Osteocyte (in vitro differentiated cells): Measurements from ENCODE around the gene UTP4. TPM values are rescaled to one million over a fixed set of nuclear protein-coding genes. Genes with fewer than 3 reads are reported as not detected.

ENCODE experiments used
- DNase-seq: peaks from one replicate; pipeline ENCODE4 v3.0.0; 2021; ENCODE audit warnings: mixed read lengths; ENCODE audit not compliant: unreplicated experiment; ENCODE audit errors: extremely low spot score
- H3K27ac Mint-ChIP-seq: one replicate; pipeline ENCODE4 v1.8.0; 2021; ENCODE audit warnings: mild to moderate bottlenecking, mixed read lengths; ENCODE audit not compliant: unreplicated experiment
- H3K27me3 Mint-ChIP-seq: one replicate; pipeline ENCODE4 v1.8.0; 2021; ENCODE audit warnings: mixed read lengths; ENCODE audit not compliant: unreplicated experiment
- H3K36me3 Mint-ChIP-seq: one replicate; pipeline ENCODE4 v1.8.0; 2021; ENCODE audit warnings: mixed read lengths; ENCODE audit not compliant: unreplicated experiment
- H3K4me1 Mint-ChIP-seq: one replicate; pipeline ENCODE4 v1.8.0; 2021; ENCODE audit warnings: mixed read lengths; ENCODE audit not compliant: unreplicated experiment
- H3K4me3 Mint-ChIP-seq: one replicate; pipeline ENCODE4 v1.8.0; 2021; ENCODE audit warnings: mild to moderate bottlenecking, moderate library complexity, mixed read lengths; ENCODE audit not compliant: unreplicated experiment
- H3K9me3 Mint-ChIP-seq: one replicate; pipeline ENCODE4 v1.8.0; 2021; ENCODE audit warnings: mixed read lengths; ENCODE audit not compliant: unreplicated experiment
- long read RNA-seq: library from polyadenylated mRNA; unstranded; transcript quantifications from one replicate; pipeline ENCODE4 v2.0.0, GENCODE V29; 2021
- total RNA-seq: library from RNA; stranded (reverse); gene quantifications from 2 replicates; pipeline ENCODE4 v1.2.1, GENCODE V29; 2021
- TF ChIP-seq, protein P1 (sequence below): fragments of 200-600 bp; sonication (generic); IDR thresholded peaks from 2 replicates; pipeline ENCODE4 v1.5.0; 2021; ENCODE audit warnings: antibody characterized with exemption, mild to moderate bottlenecking, moderate library complexity

The UTP4 gene
- total RNA-seq: 41.6 and 41.8 TPM in 2 replicates
- long read RNA-seq, transcript UTP4-203 (17 exons, 2,186 nt): minor isoform, 38 of 177 reads
- long read RNA-seq, transcript UTP4-201 (17 exons, 2,322 nt): major isoform, 117 of 177 reads
- long read RNA-seq, partial matches to known transcripts: 14 of 177 reads
- long read RNA-seq, other reads (novel, unspliced or antisense): 8 of 177 reads

DNA sequence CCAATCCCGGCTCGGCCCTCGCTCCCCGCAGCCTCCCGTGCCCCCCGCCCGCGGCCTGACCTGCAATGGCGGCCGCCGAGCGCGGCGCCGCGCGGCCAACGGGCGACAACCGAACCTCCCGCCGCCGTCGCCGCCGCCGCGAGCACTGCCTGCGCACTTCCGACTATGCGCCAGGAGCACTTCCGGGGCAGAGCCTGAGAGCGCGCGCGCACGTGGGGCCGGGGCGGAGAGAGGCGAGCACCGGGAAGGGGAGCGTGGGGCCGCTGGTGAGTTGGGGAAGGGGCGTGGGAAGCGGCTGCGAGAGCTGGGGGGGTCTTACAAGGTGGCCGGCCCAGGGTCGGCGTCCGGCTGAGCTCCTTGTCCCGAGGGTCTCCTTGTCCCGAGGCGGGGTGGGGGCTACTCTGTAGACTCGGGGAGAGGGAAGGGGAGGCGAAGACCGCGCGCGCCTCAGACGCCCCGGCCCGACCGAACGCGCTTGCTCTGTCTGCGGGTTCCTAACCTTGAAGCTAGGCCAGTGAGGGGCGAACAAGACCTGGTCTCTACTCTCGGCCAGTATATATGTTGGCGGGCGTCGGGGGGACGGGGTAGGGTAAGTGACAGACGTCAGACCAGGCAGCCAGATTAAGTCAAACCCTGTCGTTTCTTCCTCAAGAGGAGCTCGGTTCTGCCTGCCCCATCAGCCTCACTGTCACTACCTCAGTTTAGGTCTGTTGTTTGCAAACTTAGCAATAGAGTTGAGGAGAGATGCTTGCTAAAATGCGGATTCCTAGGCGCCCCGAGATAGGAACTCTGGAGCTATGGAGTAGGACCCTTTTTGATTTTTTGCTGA is at the start of gene UTP4, which contains the start of gene CHTF8:
TSS of gene UTP4 (plus strand) at position 226 of the 829 bp plus-strand sequence. CDS start 811 bp downstream, outside the sequence.
TSS of gene CHTF8 (minus strand) at position 165 of the 829 bp plus-strand sequence. CDS start 11,130 bp downstream, outside the sequence.
- H3K27ac Mint-ChIP-seq: peak within 1 kb of the TSS; percentile 94
- H3K36me3 Mint-ChIP-seq: peaks cover 4% of the 10 kb centered on the region
- H3K27me3 Mint-ChIP-seq: no peaks in the 10 kb centered on the region

DNA sequence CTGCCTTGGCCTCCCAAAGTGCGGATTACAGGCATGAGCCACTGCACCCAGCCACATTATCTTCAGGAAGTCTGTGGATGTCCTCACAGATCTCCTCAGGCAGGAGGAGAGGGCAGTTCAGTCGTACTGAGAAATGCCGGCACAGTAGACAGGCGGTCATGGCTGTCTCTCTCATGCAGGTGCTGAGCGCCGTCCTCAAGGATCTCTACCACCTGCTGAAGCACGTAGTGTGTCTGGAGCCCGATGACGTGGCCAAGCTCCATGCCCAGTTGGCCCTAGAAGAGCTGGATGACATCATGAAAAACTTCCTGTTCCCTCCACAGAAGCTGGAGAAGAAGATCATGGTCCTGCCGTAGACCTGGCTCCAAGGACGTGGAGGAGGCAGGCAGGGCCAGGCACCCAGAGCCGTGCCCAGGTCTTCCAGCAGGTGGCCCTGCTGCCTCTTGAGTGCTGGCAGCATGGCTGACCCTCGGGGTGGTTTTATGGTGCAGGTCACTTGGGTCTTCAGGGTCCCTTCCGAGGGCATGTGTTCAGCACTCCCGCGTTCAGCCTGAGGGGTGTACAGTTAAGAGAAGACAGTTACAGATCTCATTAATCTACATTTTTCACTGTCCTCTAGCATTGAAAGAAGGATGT is 49.0 kb upstream of the UTP4 start:
- no peak for DNase-seq
- H3K4me1 Mint-ChIP-seq: no peaks in the 10 kb centered on the region
- peaks cover 4% of the 10 kb centered on the region for H3K36me3 Mint-ChIP-seq
- TF ChIP-seq, protein P1, sequence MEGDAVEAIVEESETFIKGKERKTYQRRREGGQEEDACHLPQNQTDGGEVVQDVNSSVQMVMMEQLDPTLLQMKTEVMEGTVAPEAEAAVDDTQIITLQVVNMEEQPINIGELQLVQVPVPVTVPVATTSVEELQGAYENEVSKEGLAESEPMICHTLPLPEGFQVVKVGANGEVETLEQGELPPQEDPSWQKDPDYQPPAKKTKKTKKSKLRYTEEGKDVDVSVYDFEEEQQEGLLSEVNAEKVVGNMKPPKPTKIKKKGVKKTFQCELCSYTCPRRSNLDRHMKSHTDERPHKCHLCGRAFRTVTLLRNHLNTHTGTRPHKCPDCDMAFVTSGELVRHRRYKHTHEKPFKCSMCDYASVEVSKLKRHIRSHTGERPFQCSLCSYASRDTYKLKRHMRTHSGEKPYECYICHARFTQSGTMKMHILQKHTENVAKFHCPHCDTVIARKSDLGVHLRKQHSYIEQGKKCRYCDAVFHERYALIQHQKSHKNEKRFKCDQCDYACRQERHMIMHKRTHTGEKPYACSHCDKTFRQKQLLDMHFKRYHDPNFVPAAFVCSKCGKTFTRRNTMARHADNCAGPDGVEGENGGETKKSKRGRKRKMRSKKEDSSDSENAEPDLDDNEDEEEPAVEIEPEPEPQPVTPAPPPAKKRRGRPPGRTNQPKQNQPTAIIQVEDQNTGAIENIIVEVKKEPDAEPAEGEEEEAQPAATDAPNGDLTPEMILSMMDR: no peak
- H3K27me3 Mint-ChIP-seq: no peaks in the 10 kb centered on the region
- no peaks in the 10 kb centered on the region for H3K9me3 Mint-ChIP-seq
- no peak overlapping the region for H3K4me3 Mint-ChIP-seq
- no peak overlapping the region for H3K27ac Mint-ChIP-seq

More for the DNA sequence above, at the start of gene UTP4, which contains the start of gene CHTF8:
- Mint-ChIP-seq H3K4me3 (peak within 1 kb of the TSS; percentile 97), H3K9me3 (no peaks in the 10 kb centered on the region), H3K4me1 (peaks cover 43% of the 10 kb centered on the region)
- TF ChIP-seq, protein P1: no peak
- DNase-seq: peak; percentile 93

DNA sequence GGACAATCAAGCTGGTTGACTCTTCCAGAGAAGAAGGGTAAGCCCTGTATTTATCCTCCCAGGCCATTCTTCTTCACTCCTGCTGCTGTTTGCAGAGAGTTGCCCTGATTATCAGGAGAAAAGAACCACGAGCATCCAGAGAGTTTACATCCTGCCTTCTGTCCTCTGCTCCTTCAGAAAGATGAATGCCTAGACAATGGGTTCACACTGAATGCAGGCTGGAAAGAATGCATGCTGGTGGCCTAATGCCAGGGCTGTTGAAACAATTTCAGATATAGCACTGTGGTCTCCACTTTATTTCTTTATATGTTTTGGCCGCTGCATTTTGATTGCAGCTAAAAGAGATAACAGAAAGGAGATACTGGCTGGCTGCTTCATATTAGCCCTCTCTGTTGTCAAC is 48.2 kb upstream of the UTP4 start:
- peaks cover 4% of the 10 kb centered on the region for H3K36me3 Mint-ChIP-seq
- no peak for DNase-seq
- H3K4me3 Mint-ChIP-seq: no peak overlapping the region

DNA sequence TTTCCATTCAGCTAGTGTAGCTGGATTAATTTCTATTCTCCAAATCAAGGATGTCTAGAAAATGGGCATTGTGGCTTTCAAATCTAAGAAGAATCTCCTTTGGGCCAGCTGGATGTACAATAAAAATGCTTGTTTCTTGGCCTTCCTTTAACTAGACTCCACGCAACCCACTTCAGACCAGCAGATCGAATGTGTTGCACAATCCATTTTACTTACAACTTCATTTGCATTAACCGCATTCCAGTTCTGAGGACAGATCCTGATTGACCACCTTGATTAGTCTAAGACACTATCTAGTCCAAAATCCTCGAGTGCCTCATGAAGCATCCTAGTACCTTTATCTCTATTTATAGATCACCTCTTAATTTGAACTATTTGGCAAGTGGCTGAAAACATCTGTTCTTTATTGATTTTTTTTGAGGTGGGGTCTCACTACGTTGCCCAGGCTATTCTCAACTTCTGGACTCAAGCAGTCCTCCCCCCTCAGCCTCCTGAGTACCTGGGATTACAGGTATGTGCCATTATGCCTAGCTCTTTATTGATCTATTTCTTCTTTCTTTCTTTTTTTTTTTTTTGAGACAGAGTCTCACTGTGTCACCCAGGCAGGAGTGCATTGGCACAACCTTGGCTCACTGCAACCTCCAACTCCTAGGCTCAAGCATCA is 47.3 kb upstream of the UTP4 start:
- H3K9me3 Mint-ChIP-seq: no peaks in the 10 kb centered on the region
- H3K4me1 Mint-ChIP-seq: no peaks in the 10 kb centered on the region
- H3K36me3 Mint-ChIP-seq: peaks cover 4% of the 10 kb centered on the region
- TF ChIP-seq, protein P1: no peak
- no peak for DNase-seq
- no peaks in the 10 kb centered on the region for H3K27me3 Mint-ChIP-seq
- H3K27ac Mint-ChIP-seq: no peak overlapping the region
- no peak overlapping the region for H3K4me3 Mint-ChIP-seq

More for the DNA sequence above, 48.2 kb upstream of the UTP4 start:
- TF ChIP-seq, protein P1: no peak
- Mint-ChIP-seq H3K4me1 (no peaks in the 10 kb centered on the region), H3K9me3 (no peaks in the 10 kb centered on the region), H3K27ac (no peak overlapping the region), H3K27me3 (no peaks in the 10 kb centered on the region)
